Measurements from ENCODE around the gene ANKRD35. TPM values are rescaled to one million over a fixed set of nuclear protein-coding genes. Genes with fewer than 3 reads are reported as not detected.

ANKRD35 gene
- total and polyA plus RNA-seq, 9 of the 15 experiments (the other 6 are each of a cell fraction or from before 2014, with no cell fraction given), result 0.07 to 0.14 (median 0.07) TPM; not detected in 5

GRCh38 chr1:145922266-145922665, 36.6 kb upstream of the ANKRD35 start:
- Histone ChIP-seq H3K79me2 (ENCODE audit: control insufficient read depth, insufficient read depth, low read length) (peaks cover 24% of the 10 kb centered on the region), H3K36me3 (ENCODE audit: control insufficient read depth, insufficient read depth, low read length) (peaks cover 27% of the 10 kb centered on the region), H3K9me1 (ENCODE audit: control insufficient read depth, insufficient read depth, low read length) (no peaks in the 10 kb centered on the region), H3K4me1 (replicated peaks in 1 of 2; ENCODE audit: control insufficient read depth in 2 of 2, insufficient read depth in 2 of 2, low read length in 2 of 2) (peaks cover 10 to 23% of the 10 kb centered on the region in 2 experiments; a peak in 4 of 5 replicates), H3K9ac (ENCODE audit: insufficient read depth in 1 of 2, low read depth in 2 of 2, low read length in 2 of 2) (no peak overlapping the region; a peak in 1 of 4 replicates), H3K4me3 (no peak overlapping the region), H3K27ac (ENCODE audit: extremely low read depth, low read depth, low read length) (no peak overlapping the region), H4K20me1 (replicated peaks; ENCODE audit: control insufficient read depth, insufficient read depth, low read length) (0 out of 2 replicates have a peak, but pooled peaks cover 3% of the 10 kb centered on the region), H3K4me2 (ENCODE audit: insufficient read depth, low read length) (no peak overlapping the region), H3K9me3 (replicated peaks; ENCODE audit: control insufficient read depth, insufficient read depth, low read depth, low read length) (no peaks in the 10 kb centered on the region), H2AFZ (ENCODE audit: low read depth, low read length) (no peak overlapping the region), H3K27me3 (ENCODE audit: control insufficient read depth in 2 of 2, insufficient read depth in 2 of 2, low read length in 2 of 2) (no peaks in the 10 kb centered on the region)
- intact Hi-C loops (cut with micrococcal nuclease), result no loop called here
- ChIA-PET CTCF (ENCODE audit: low intra/inter-chr PET ratio) (no interaction called here), POLR2A (interaction anchor here (0.6 to 1.6 kb wide), 3 partner anchors 19 to 68 kb away, joined by 3 read pairs; no protein-coding TSS in a partner anchor)
- 91% methylated on average over 2 of the region's 2 CpGs for WGBS (ENCODE audit: insufficient coverage, low coverage, missing lambda C conversion rate)
- no peak for ATAC-seq
- no peak for TF ChIP-seq CEBPG (CRISPR knock-in tag; IDR thresholded peaks at IDR 0.05)
- TF ChIP-seq CEBPG (tag; conservative IDR thresholded peaks at IDR 0.05 in 1 of 2, IDR thresholded peaks at IDR 0.05 in 1 of 2), result peak; percentile 51 to 76; a peak in 3 of 4 replicates
- no peak for TF ChIP-seq ZC3H11A (IDR thresholded peaks at IDR 0.05; ENCODE audit: low read depth, low read length)
- TF ChIP-seq ATF3 (IDR thresholded peaks at IDR 0.05), result peak; percentile 74
- TF ChIP-seq ATF3 (CRISPR knock-in tag; conservative IDR thresholded peaks at IDR 0.05), result no peak
- FAIRE-seq, result no peak
- no peak for DNase-seq (ENCODE audit: extremely low read depth in 1 of 4, low spot score in 3 of 4)
- in situ Hi-C loops (cut with MboI), result no loop called here
- BruUV-seq (replicated peaks), result no TSS peak
